OCI-LY7 (cell line): ENCODE data around the gene GATAD2A. TPM values are rescaled to one million over a fixed set of nuclear protein-coding genes. Genes with fewer than 3 reads are reported as not detected.

Source experiments
- BruUV-seq: library from RNA; stranded (reverse); fragments of 400-500 nt; replicated peaks from 2 replicates; lab custom pipeline; 2021; lab: Mats Ljungman, UMichigan
- CTCF ChIA-PET: fragments of 300-600 bp; sonication (Branson Sonifier 250); formaldehyde crosslinking; loops from one replicate; lab custom pipeline; 2022; ENCODE audit warnings: antibody characterized with exemption; ENCODE audit not compliant: unreplicated experiment; lab: Charles Lee
- POLR2A ChIA-PET: fragments of 300-600 bp; sonication (Branson Sonifier 250); formaldehyde crosslinking; loops from one replicate; lab custom pipeline; 2022; ENCODE audit warnings: antibody characterized with exemption; lab: Charles Lee
- DNase-seq: peaks from one replicate; pipeline ENCODE4 v3.0.0-alpha.2; 2015; ENCODE audit warnings: low spot score
- H2AFZ ChIP-seq: fragments of 200-600 bp; sonication (generic), shearing (Covaris generic); 2 replicates; pipeline ENCODE4 v1.6.1; 2014; ENCODE audit warnings: mild to moderate bottlenecking, antibody characterized with exemption, low read length, moderate library complexity
- H3K27ac ChIP-seq: fragments of 200-600 bp; sonication (generic); 2 replicates; pipeline ENCODE4 v1.5.1; 2014; ENCODE audit warnings: mixed run types, low read depth, mild to moderate bottlenecking, moderate library complexity, low read length, inconsistent platforms; ENCODE audit not compliant: poor library complexity, severe bottlenecking
- H3K36me3 ChIP-seq: fragments of 200-600 bp; sonication (generic); 2 replicates; pipeline ENCODE4 v1.6.1; 2014; ENCODE audit warnings: mild to moderate bottlenecking, antibody characterized with exemption, low read length, moderate library complexity, mixed read lengths; ENCODE audit not compliant: insufficient read depth
- H3K4me1 ChIP-seq: fragments of 200-600 bp; sonication (generic); 2 replicates; pipeline ENCODE4 v1.5.1; 2014; ENCODE audit warnings: mild to moderate bottlenecking, low read length; ENCODE audit not compliant: insufficient read depth, poor library complexity, severe bottlenecking
- H3K4me2 ChIP-seq: fragments of 200-600 bp; sonication (generic); 2 replicates; pipeline ENCODE4 v1.6.1; 2014; ENCODE audit warnings: mild to moderate bottlenecking, low read length
- H3K4me3 ChIP-seq: fragments of 200-600 bp; sonication (generic); 2 replicates; pipeline ENCODE4 v1.5.1; 2014; ENCODE audit warnings: mild to moderate bottlenecking, low read depth, low read length; ENCODE audit not compliant: poor library complexity, severe bottlenecking
- H3K79me2 ChIP-seq: fragments of 200-600 bp; sonication (generic); 2 replicates; pipeline ENCODE4 v1.6.1; 2016; ENCODE audit warnings: low read depth, mild to moderate bottlenecking, low read length, moderate library complexity, mixed read lengths; ENCODE audit not compliant: insufficient read depth
- H3K9me2 ChIP-seq: fragments of 200-600 bp; sonication (generic); 2 replicates; pipeline ENCODE4 v1.6.1; 2016; ENCODE audit warnings: mild to moderate bottlenecking, low read length, mixed read lengths; ENCODE audit not compliant: insufficient read depth
- H3K9me3 ChIP-seq: fragments of 200-600 bp; sonication (generic); 2 replicates; pipeline ENCODE4 v1.6.1; 2014; ENCODE audit warnings: mild to moderate bottlenecking, mixed run types, low read length, mixed read lengths
- H4K20me1 ChIP-seq: fragments of 200-600 bp; sonication (generic); 2 replicates; pipeline ENCODE4 v1.6.1; 2014; ENCODE audit warnings: mild to moderate bottlenecking, antibody characterized with exemption, low read length, moderate library complexity, mixed read lengths; ENCODE audit not compliant: insufficient read depth
- EZH2phosphoT487 ChIP-seq: fragments of 200-600 bp; sonication (generic); IDR thresholded peaks from 2 replicates; pipeline ENCODE4 v1.6.1; 2018; ENCODE audit warnings: low read depth, borderline replicate concordance, mild to moderate bottlenecking, mixed run types, antibody characterized with exemption, low read length, moderate library complexity, mixed read lengths
- intact Hi-C: fragments of 100-400 bp; cut with micrococcal nuclease; formaldehyde crosslinking; loops from one replicate; pipeline ENCODE4 v1.10.0; 2022; ENCODE audit not compliant: unreplicated experiment
- total RNA-seq, 2 experiments: library from RNA; depleted of rRNA in 1 of 2; stranded (reverse); fragments of >200 nt in 1 of 2; shearing (Covaris generic) in 1 of 2; gene quantifications; 2 replicates each; pipeline ENCODE4 v1.2.3, GENCODE V29; 2014 to 2022
- TF ChIP-seq, protein P1 (sequence below): fragments of 200-600 bp; sonication (generic); conservative IDR thresholded peaks from 2 replicates; pipeline ENCODE4 v1.5.1; 2014; ENCODE audit warnings: mild to moderate bottlenecking, antibody characterized with exemption, low read length, moderate library complexity, mixed read lengths

GATAD2A gene
- total RNA-seq, 2 experiments from 2014 or later = 62.8 to 156 TPM

DNA sequence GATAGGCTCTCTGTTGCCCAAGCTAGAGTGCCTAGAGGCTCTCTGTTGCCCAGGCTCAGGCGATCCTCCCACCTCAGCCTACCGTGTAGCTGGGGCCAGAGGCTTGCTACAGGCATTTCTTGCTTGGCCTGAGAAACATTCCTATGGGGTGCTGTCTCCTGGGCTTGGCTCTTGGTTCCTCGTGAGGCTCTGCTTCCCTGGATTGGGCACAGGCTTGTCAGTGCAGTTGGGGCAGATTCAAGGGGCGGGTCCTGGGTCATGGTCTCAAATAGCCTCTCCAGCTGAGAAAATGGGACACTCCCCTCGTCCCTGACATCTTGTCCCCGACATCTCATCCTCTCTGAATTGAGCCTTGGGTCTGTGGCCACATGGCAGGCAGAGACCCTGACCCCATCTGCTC, 105.0 kb downstream of the GATAD2A start:
- no peaks in the 10 kb centered on the region for H4K20me1 ChIP-seq
- no peaks in the 10 kb centered on the region for H3K9me2 ChIP-seq
- H3K27ac ChIP-seq = no peak overlapping the region
- CTCF ChIA-PET = no interaction called here
- H3K4me3 ChIP-seq = no peak overlapping the region
- no peaks in the 10 kb centered on the region for H3K9me3 ChIP-seq
- no peaks in the 10 kb centered on the region for H3K79me2 ChIP-seq
- BruUV-seq = no TSS peak
- no peak for DNase-seq
- H2AFZ ChIP-seq = no peak overlapping the region
- TF ChIP-seq, protein P1, sequence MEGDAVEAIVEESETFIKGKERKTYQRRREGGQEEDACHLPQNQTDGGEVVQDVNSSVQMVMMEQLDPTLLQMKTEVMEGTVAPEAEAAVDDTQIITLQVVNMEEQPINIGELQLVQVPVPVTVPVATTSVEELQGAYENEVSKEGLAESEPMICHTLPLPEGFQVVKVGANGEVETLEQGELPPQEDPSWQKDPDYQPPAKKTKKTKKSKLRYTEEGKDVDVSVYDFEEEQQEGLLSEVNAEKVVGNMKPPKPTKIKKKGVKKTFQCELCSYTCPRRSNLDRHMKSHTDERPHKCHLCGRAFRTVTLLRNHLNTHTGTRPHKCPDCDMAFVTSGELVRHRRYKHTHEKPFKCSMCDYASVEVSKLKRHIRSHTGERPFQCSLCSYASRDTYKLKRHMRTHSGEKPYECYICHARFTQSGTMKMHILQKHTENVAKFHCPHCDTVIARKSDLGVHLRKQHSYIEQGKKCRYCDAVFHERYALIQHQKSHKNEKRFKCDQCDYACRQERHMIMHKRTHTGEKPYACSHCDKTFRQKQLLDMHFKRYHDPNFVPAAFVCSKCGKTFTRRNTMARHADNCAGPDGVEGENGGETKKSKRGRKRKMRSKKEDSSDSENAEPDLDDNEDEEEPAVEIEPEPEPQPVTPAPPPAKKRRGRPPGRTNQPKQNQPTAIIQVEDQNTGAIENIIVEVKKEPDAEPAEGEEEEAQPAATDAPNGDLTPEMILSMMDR = no peak
- no peak for TF ChIP-seq EZH2phosphoT487
- H3K4me1 ChIP-seq = peaks cover 13% of the 10 kb centered on the region
- intact Hi-C loops = no loop called here
- no peak overlapping the region for H3K4me2 ChIP-seq
- peaks cover 26% of the 10 kb centered on the region for H3K36me3 ChIP-seq
- POLR2A ChIA-PET = no interaction called here

DNA sequence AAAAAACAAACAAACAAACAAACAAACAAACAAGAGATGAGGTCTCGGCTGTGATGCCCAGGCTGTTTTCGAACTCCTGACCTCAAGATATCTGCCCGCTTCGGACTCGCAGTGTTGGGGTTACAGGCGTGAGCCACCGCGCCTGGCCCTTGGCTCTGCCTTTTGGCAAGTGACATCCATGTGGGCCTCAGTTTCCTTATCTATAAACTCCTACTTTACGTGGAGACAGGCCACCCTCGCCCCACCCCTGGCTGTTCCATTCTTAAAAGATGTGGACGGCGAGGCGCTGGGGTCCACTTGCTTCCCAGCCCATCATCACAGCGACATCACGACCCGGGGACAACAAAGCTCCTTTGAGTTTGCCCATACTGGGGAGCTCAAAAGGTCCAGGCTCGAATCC, 108.2 kb downstream of the GATAD2A start:
- no TSS peak for BruUV-seq
- DNase-seq = no peak
- Histone ChIP-seq H2AFZ (no peak overlapping the region), H4K20me1 (no peaks in the 10 kb centered on the region), H3K4me2 (no peak overlapping the region), H3K4me3 (no peak overlapping the region), H3K9me3 (no peaks in the 10 kb centered on the region), H3K79me2 (peaks cover 25% of the 10 kb centered on the region), H3K27ac (no peak overlapping the region), H3K36me3 (peaks cover 5% of the 10 kb centered on the region; the same call in 1 of the 2 replicates), H3K4me1 (peaks cover 21% of the 10 kb centered on the region), H3K9me2 (no peaks in the 10 kb centered on the region)
- intact Hi-C loops = no loop called here
- TF ChIP-seq, protein P1 = no peak
- TF ChIP-seq EZH2phosphoT487 = no peak
- CTCF ChIA-PET = no interaction called here
- POLR2A ChIA-PET = no interaction called here

DNA sequence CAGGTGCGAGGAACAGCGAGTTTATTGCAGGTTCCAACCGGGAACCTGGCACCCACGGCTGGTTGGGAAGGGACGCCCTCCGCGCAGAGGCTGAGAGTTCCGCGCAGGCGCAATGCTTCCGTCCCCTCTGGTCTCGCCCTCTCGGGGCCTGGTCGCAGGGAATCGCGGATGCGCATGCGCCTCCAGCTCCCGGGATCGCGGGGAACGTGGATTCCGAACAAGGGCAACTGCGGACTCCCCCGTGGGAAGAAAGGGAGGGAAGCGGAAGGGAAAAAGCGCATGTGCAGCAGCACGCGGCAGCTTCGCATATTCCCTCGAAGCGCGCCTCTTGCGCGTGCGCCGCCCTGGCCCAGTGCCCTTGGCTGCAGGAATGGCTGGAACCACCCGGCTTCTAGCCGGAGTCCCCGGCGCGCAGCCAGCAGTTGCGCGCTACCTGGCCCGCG, 108.8 kb downstream of the GATAD2A start:
- CTCF ChIA-PET = no interaction called here
- no peak for DNase-seq
- Histone ChIP-seq H3K4me1 (peaks cover 25% of the 10 kb centered on the region), H2AFZ (no peak overlapping the region), H3K9me3 (no peaks in the 10 kb centered on the region), H3K4me3 (no peak overlapping the region), H3K4me2 (no peak overlapping the region), H3K79me2 (peaks cover 30% of the 10 kb centered on the region), H4K20me1 (no peaks in the 10 kb centered on the region), H3K27ac (no peak overlapping the region), H3K36me3 (peaks cover 9% of the 10 kb centered on the region), H3K9me2 (no peaks in the 10 kb centered on the region)
- TF ChIP-seq EZH2phosphoT487 = no peak
- TF ChIP-seq, protein P1 = no peak
- no TSS peak for BruUV-seq
- intact Hi-C loops = no loop called here
- POLR2A ChIA-PET = no interaction called here
